ENCODE data around the gene CENPW. TPM values are rescaled to one million over a fixed set of nuclear protein-coding genes. Genes with fewer than 3 reads are reported as not detected.

Gene CENPW
- total RNA-seq, 1 donor from 2014 or later: 1.1 TPM

- no peak for TF ChIP-seq CTCF (IDR thresholded peaks at IDR 0.05; ENCODE audit: insufficient read depth, low read length, severe bottlenecking)
- FAIRE-seq: no peak
- Histone ChIP-seq H3K4me3 (ENCODE audit: low read depth, low read length) (no peak overlapping the region), H3K27me3 (ENCODE audit: control insufficient read depth, insufficient read depth, low read length) (no peaks in the 10 kb centered on the region), H3K36me3 (ENCODE audit: control insufficient read depth, insufficient read depth, low read length) (no peaks in the 10 kb centered on the region)
- no peak for DNase-seq (ENCODE audit: low read depth)
Measured at GRCh38 chr6:126385536-126385935, 45.6 kb downstream of the CENPW start.

GRCh38 chr6:126388104-126388598, 48.2 kb downstream of the CENPW start:
- H3K36me3 ChIP-seq (ENCODE audit: control insufficient read depth, insufficient read depth, low read length): no peaks in the 10 kb centered on the region
- DNase-seq (ENCODE audit: low read depth): no peak
- no peak overlapping the region for H3K4me3 ChIP-seq (ENCODE audit: low read depth, low read length)
- no peak for FAIRE-seq
- TF ChIP-seq CTCF (IDR thresholded peaks at IDR 0.05; ENCODE audit: insufficient read depth, low read length, severe bottlenecking): no peak
- no peaks in the 10 kb centered on the region for H3K27me3 ChIP-seq (ENCODE audit: control insufficient read depth, insufficient read depth, low read length)

- DNase-seq (ENCODE audit: low read depth) (no peak), FAIRE-seq (no peak)
- Histone ChIP-seq H3K36me3 (ENCODE audit: control insufficient read depth, insufficient read depth, low read length) (no peaks in the 10 kb centered on the region), H3K4me3 (ENCODE audit: low read depth, low read length) (no peak overlapping the region), H3K27me3 (ENCODE audit: control insufficient read depth, insufficient read depth, low read length) (no peaks in the 10 kb centered on the region)
- TF ChIP-seq CTCF (IDR thresholded peaks at IDR 0.05; ENCODE audit: insufficient read depth, low read length, severe bottlenecking): no peak
Measured at GRCh38 chr6:126396131-126396530, 56.2 kb downstream of the CENPW start.
